Activated naive CD4-positive, alpha-beta T cell treated with anti-CD3 and anti-CD28 coated beads for 36 hours (primary cell): ENCODE data around the gene ZCCHC4. TPM values are rescaled to one million over a fixed set of nuclear protein-coding genes. Genes with fewer than 3 reads are reported as not detected.

Experiments used
- total RNA-seq, 2 experiments: library from RNA; stranded (reverse); gene quantifications; one replicate each; pipeline ENCODE4 v1.2.3, GENCODE V29; 2021

ZCCHC4 gene
- total RNA-seq, 2 experiments from 2014 or later, result 10.5 to 11.9 TPM

Other genes with a start within 250 kb of the ZCCHC4 start
- 10 to 100 TPM; 14.7 to 17.9 TPM for gene SEPSECS, start 152.3 kb upstream of the ZCCHC4 start, total RNA-seq
- gene PI4K2B, start 78.7 kb upstream of the ZCCHC4 start, total RNA-seq, result 10 to 100 TPM; 38.0 to 40.1 TPM
- gene ANAPC4, start 64.5 kb downstream of the ZCCHC4 start, total RNA-seq, result 10 to 100 TPM; 23.1 to 27.3 TPM